HEK293 (cell line): ENCODE measurements around the gene REC8.

Experiments used
- CTCF ChIP-seq: fragments of 450-650 bp; formaldehyde crosslinking; IDR thresholded peaks from 2 replicates; pipeline ENCODE4 v1.5.1; 2016; ENCODE audit warnings: missing biosample characterization, missing genetic modification characterization
- MZF1 ChIP-seq: fragments of 450-650 bp; formaldehyde crosslinking; IDR thresholded peaks from 2 replicates; pipeline ENCODE4 v1.5.1; 2017; ENCODE audit warnings: missing biosample characterization, missing genetic modification characterization, borderline replicate concordance
- SCRT2 ChIP-seq: fragments of 450-650 bp; formaldehyde crosslinking; IDR thresholded peaks from 2 replicates; pipeline ENCODE4 v1.5.1; 2016; ENCODE audit warnings: missing biosample characterization, missing genetic modification characterization
- YY1 ChIP-seq: fragments of 450-650 bp; formaldehyde crosslinking; IDR thresholded peaks from 2 replicates; pipeline ENCODE4 v1.5.1; 2018; ENCODE audit warnings: missing biosample characterization, missing genetic modification characterization
- ZBTB17 ChIP-seq: fragments of 450-650 bp; formaldehyde crosslinking; IDR thresholded peaks from 2 replicates; pipeline ENCODE4 v1.5.1; 2016; ENCODE audit warnings: missing biosample characterization, missing genetic modification characterization
- ZNF157 ChIP-seq: fragments of 450-650 bp; formaldehyde crosslinking; IDR thresholded peaks from 2 replicates; pipeline ENCODE4 v1.5.1; 2016; ENCODE audit warnings: missing biosample characterization, missing genetic modification characterization
- ZNF248 ChIP-seq: fragments of 450-650 bp; formaldehyde crosslinking; IDR thresholded peaks from 2 replicates; pipeline ENCODE4 v1.5.1; 2017; ENCODE audit warnings: missing biosample characterization, missing genetic modification characterization
- ZNF302 ChIP-seq: fragments of 450-650 bp; formaldehyde crosslinking; IDR thresholded peaks from 2 replicates; pipeline ENCODE4 v1.5.1; 2016; ENCODE audit warnings: missing biosample characterization, missing genetic modification characterization, low read depth
- ZNF48 ChIP-seq: fragments of 450-650 bp; formaldehyde crosslinking; IDR thresholded peaks from 2 replicates; pipeline ENCODE4 v1.5.1; 2016; ENCODE audit warnings: missing biosample characterization, missing genetic modification characterization
- ZNF560 ChIP-seq: fragments of 450-650 bp; formaldehyde crosslinking; IDR thresholded peaks from 2 replicates; pipeline ENCODE4 v1.5.1; 2017; ENCODE audit warnings: missing biosample characterization, missing genetic modification characterization, borderline replicate concordance
- ZNF658 ChIP-seq: fragments of 450-650 bp; formaldehyde crosslinking; IDR thresholded peaks from 2 replicates; pipeline ENCODE4; 2016; ENCODE audit warnings: missing biosample characterization, missing genetic modification characterization
- ZNF747 ChIP-seq: fragments of 450-650 bp; formaldehyde crosslinking; IDR thresholded peaks from 2 replicates; pipeline ENCODE4 v1.5.1; 2016; ENCODE audit warnings: missing biosample characterization, missing genetic modification characterization
- ZNF791 ChIP-seq: fragments of 450-650 bp; formaldehyde crosslinking; IDR thresholded peaks from 2 replicates; pipeline ENCODE4 v1.5.1; 2016; ENCODE audit warnings: missing biosample characterization, missing genetic modification characterization
- TF ChIP-seq, protein P1 (sequence below): fragments of 450-650 bp; formaldehyde crosslinking; IDR thresholded peaks from 2 replicates; pipeline ENCODE4 v1.5.1; 2016; ENCODE audit warnings: missing biosample characterization, missing genetic modification characterization

DNA sequence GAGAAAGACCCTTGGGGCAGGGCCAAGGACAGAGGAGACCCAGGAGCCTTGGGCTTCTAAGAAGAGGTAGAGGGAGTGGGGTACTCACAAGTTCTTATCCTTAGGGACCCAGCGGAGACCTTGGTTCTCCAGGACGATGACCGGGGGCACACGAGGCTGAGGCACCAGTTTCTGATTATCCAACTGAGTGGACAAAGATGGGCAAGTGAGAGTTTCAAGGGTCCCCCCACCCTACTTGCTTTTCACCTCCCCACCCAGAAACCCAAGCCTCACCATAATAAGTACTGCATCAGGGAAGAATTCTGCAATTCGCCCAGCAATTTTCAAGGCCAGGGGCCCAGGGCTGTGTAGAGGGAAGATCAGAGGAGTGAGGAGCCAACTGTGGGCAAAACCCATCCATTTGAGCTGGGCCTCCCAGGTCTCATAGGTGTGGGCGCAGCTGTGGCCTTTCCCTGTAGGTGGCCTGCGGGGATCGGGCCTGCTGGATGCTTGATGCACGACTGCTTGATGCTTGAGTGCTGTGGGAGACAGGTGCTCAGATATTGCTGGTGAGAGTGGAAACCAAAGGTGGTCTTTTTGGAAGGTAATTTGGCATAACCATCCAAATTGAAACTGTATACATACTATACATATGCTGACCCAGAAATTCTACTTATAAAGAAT is 32.5 kb upstream of the REC8 start:
- no peak for TF ChIP-seq MZF1
- no peak for TF ChIP-seq ZNF658
- TF ChIP-seq, protein P1, sequence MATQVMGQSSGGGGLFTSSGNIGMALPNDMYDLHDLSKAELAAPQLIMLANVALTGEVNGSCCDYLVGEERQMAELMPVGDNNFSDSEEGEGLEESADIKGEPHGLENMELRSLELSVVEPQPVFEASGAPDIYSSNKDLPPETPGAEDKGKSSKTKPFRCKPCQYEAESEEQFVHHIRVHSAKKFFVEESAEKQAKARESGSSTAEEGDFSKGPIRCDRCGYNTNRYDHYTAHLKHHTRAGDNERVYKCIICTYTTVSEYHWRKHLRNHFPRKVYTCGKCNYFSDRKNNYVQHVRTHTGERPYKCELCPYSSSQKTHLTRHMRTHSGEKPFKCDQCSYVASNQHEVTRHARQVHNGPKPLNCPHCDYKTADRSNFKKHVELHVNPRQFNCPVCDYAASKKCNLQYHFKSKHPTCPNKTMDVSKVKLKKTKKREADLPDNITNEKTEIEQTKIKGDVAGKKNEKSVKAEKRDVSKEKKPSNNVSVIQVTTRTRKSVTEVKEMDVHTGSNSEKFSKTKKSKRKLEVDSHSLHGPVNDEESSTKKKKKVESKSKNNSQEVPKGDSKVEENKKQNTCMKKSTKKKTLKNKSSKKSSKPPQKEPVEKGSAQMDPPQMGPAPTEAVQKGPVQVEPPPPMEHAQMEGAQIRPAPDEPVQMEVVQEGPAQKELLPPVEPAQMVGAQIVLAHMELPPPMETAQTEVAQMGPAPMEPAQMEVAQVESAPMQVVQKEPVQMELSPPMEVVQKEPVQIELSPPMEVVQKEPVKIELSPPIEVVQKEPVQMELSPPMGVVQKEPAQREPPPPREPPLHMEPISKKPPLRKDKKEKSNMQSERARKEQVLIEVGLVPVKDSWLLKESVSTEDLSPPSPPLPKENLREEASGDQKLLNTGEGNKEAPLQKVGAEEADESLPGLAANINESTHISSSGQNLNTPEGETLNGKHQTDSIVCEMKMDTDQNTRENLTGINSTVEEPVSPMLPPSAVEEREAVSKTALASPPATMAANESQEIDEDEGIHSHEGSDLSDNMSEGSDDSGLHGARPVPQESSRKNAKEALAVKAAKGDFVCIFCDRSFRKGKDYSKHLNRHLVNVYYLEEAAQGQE (tag by site-specific recombination), result no peak
- no peak for TF ChIP-seq ZNF302 (tag by site-specific recombination)
- no peak for TF ChIP-seq ZBTB17
- TF ChIP-seq SCRT2 (tag by site-specific recombination), result no peak
- no peak for TF ChIP-seq YY1 (tag by site-specific recombination)
- TF ChIP-seq ZNF747 (tag by site-specific recombination), result no peak
- no peak for TF ChIP-seq ZNF248 (tag by site-specific recombination)
- TF ChIP-seq CTCF, result 0 out of 2 replicates have a peak, but pooled peaks have one; percentile 10
- no peak for TF ChIP-seq ZNF560
- no peak for TF ChIP-seq ZNF48 (tag by site-specific recombination)
- TF ChIP-seq ZNF157 (tag by site-specific recombination), result no peak
- TF ChIP-seq ZNF791 (tag by site-specific recombination), result no peak
